OCI-LY1 (cell line): Measurements from ENCODE around the gene ZBTB21.

Source experiments
- CTCF ChIP-seq: fragments of 200-600 bp; sonication (generic), shearing (Covaris generic); IDR thresholded peaks from 2 replicates; pipeline ENCODE4 v1.5.1; 2017; ENCODE audit warnings: mild to moderate bottlenecking, antibody characterized with exemption, low read length, moderate library complexity, mixed read lengths
- EZH2 ChIP-seq: fragments of 200-600 bp; sonication (generic), shearing (Covaris generic); IDR thresholded peaks from 2 replicates; pipeline ENCODE4 v1.8.0; 2017; ENCODE audit warnings: borderline replicate concordance, mixed run types, mild to moderate bottlenecking, antibody characterized with exemption, low read length, moderate library complexity, mixed read lengths

- TF ChIP-seq EZH2, result no peak
- TF ChIP-seq CTCF, result no peak
Measured at GRCh38 chr21:42027085-42027821, 17.1 kb upstream of the ZBTB21 start.
